HG02885 (cell line): ENCODE measurements around the gene TRA2B.
"Not testable (repeated sequence)": the region's sequence is repeated elsewhere in the genome, so short reads cannot be mapped to it uniquely, and the experiment has no call there.

Source experiments
- ATAC-seq: cut with Tn5 transposase; IDR thresholded peaks from one replicate; pipeline ENCODE4 v1.9.1; 2021; ENCODE audit warnings: mild to moderate bottlenecking; ENCODE audit not compliant: unreplicated experiment, poor library complexity

The TRA2B gene

DNA sequence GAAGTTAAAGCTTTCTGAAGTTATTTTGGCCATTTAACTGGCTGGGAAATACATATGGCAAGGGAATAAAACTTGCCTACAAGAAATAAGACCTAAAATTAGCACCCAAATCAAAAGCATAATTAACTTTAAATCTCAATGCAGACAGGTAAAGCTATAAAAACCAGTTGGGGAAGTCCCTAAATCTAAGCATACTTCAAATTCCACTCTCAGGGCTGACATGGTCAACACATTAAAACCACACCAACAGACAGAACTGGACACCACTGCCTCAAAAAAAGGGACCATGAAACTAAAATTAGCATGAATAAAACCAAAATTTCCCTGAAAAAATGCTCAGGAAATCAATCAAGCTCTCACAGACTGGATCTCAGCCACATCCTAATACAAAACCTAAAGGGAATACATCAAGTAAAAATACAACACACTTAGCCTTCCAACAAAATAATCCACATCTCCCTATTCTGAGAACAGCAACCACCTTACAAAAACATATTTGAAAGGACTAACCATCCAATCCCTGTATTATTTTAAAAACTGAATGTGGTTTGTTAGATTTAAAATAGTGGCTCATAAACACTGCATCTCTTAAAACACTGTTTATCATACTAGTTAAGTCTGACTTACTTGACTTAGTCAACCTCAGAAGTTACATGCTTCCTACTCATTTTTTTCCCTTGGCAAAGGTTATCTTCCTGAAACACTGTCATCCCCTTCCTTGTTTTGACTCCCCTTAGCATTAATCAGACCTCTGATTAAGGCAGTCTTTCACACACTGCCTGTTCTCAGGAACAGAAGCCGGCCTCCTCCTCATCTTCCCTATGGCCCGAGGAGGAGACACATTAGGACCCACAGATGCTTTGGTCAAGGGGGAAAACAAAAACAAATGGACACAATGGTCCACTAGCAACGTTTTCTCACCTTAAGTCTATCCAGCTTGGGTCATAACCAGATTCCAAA, 8.3 kb downstream of the TRA2B start:
- no peak for ATAC-seq

DNA sequence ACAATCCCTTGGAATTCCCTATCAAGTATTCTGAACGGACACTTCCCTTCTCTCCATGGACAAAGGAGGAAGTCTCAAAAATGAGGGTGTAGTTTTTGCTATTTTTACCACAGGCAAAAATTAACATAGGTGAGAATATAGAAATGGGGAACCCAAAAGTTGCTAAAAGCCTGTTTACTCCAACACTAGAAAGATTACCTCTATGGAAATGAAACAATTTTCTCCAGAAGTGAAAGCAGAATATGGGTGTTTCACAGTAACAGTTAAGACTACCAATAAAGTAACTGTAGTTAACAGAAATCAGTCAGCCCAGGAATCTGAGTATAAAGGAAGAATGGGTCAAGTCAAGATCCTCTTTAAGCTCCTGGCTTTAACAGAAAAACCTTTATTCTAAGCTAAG, 9.3 kb downstream of the TRA2B start:
- peak; percentile 49 for ATAC-seq

DNA sequence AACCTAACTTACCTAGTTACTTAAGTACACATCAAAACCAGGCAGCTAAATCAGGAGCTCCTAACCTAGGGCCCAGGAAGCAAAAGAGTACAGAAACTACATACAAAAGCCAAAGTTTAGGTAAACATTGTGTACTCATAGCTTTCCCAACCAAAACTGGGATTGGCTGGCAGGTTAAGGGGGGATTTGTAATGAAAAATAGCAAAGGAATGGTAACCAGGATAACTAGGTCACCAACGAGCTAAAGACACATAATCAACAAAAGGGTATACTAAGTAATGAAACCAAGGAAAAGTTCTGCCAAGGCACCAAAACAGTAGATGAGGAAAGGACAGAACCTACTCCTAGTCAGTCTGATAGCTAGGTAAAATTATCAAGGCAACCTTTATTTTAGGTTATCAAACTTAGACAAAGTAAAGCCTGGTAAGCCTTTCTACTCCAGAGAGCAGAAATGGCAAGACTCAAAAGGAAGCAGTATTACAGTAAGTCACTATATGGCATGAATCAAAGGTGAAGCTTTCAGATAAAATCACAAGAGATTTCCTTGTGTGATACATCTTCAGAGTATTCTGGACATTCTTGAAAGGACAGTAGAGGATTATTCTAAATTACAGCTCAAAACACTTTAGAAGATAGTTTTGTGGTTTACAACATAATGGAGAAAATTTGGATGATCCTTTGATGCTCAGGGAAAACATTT, 10.2 kb downstream of the TRA2B start:
- ATAC-seq: no peak

GRCh38 chr3:185926445-185926844, 11.4 kb downstream of the TRA2B start:
- no peak for ATAC-seq

- ATAC-seq: no peak
Observed at GRCh38 chr3:185925353-185925752, 12.5 kb downstream of the TRA2B start.

- ATAC-seq: no peak
Observed at GRCh38 chr3:185924375-185924774, 13.4 kb downstream of the TRA2B start.

GRCh38 chr3:185920184-185920583, 17.6 kb downstream of the TRA2B start:
- ATAC-seq: no peak

GRCh38 chr3:185916042-185916833, 21.6 kb downstream of the TRA2B start:
- no peak for ATAC-seq

DNA sequence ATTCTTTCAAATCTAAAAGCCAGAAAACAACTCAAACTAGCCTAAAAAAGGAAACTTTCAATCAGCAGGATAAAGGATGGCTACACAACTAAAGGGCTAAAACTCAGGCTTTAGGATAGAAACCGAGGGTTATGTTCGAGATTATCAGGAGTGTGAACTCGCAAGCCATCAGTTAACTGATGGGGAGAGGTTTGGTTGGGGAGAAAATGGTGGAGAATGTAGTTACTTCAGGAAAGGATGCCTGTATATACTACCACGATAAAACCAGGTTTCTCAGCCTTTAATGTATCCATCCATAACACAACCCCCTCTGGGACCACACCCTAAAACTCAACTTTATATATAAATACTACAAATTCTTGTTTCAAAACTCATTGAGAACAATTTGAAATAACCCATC, 22.2 kb downstream of the TRA2B start:
- no peak for ATAC-seq

DNA sequence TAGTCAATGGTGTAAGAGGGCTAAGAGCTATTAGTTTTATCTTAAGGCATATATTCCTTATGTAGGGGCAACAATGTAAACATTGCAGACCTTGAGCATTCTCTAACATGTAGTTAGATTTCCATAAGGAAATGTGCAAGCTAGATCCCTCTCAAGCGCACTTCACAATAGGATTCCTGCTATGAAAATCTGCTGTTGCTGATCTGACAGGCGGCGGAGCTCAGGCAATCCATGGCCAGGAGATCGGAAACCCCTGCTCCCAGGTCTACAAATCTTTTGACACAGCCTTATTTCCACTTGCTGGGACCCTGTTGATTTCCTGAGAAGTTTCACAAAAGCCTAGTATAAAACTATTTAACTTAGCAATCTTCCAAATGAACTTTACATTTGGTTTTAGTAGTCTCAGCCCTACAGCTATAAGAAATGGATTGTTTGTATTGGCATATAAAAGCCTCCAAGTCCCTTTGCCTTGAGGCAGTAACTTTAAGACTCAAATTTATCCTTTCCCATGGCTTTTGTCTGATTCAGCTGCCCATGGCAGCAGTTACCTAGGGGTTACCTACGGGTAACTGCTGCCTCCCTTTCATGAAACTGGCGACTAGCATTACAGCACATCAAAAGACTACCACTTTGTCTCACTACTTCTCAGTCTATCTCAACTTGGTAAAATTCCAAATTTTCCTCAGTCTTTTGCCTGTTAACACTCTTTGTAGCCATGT, 22.7 kb downstream of the TRA2B start:
- ATAC-seq: no peak

DNA sequence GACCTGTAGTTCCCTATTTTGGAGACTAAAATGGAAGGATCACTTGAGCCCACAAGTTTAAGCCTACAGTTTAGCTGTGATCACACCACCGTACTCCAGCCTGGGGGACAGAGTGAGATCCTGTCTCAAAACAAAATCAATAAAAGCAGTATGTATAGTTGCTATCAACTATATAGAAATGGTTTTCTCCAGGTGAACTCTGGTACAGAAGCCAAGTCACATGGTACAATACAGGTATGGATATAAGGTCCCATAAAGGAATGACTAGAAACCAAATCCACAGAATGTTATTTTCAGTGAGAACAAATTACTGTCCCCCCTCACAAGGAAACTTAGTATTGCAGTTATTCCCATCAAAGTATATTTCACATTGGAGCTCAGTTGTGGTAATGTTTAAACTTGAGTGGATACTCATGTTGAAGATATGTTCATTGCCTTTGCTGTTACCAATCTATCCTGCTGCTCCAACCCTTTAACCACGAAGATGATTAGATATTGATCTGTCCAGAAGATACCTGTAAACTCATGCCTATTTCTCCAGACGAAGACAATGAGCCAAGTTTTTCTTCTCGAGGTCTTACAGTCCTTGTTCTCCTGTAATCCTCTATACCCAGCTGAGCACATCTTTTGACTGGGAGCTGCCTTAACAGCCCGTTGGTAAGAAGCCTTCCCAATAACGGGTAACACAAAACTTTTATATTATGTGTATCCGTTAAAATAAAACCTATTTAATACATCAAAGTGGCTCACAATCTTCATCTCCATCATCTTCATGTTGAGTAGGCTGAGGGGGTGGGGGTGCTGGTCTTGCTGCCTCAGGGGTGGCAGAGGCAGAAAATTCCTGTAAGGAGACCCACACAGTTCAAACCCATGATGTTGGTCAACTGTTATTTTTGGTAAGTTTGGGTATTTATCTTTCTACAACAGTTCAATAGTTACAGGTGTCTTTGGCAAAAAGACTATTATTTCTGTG, 24.6 kb downstream of the TRA2B start:
- ATAC-seq: no peak

GRCh38 chr3:185912512-185912911, 25.3 kb downstream of the TRA2B start:
- no peak for ATAC-seq

- not testable (repeated sequence) for ATAC-seq
Observed at GRCh38 chr3:185911076-185911448, 26.8 kb downstream of the TRA2B start.

- ATAC-seq: not testable (repeated sequence)
Observed at GRCh38 chr3:185910322-185911075, 27.3 kb downstream of the TRA2B start.

GRCh38 chr3:185909913-185910312, 27.9 kb downstream of the TRA2B start:
- ATAC-seq: not testable (repeated sequence)

DNA sequence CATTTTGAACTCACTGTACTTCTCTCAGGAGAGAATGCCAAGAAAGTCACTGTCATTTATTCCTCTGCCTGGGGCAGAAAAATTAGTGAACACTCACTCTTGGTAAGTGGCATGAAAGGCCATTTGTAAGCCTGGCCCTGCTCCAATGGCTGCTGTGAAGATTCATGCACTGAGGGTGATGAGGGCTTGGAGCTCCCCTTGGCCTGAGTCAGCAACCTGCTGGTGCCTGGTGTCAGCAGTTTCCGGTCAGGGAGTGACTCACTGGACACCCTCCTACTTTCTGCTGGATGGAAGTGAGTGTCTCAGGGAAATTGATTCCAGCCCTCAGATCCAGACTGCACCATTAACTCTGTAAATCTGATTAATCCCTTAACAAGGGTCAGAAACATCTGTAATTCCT, 37.6 kb downstream of the TRA2B start:
- ATAC-seq: no peak

GRCh38 chr3:185896636-185897035, 41.2 kb downstream of the TRA2B start:
- ATAC-seq: no peak

DNA sequence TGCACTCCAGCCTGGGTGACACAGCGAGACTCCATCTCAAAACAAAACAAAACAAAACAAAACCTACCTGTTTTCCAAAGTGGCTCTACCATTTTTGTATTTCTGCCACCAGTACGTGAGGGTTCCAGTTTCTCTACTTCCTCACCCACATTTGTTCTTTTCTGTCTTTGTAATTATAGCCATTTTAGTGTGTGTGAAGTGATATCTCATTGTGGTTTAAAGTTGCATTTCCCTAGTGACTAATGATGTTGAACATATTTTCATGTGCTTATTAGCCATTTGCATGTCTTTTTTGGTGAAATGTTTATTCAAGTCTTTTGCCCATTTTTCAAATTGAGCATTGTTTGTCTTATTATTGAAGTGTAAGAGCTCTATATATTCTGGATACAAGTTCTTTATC, 50.7 kb downstream of the TRA2B start:
- ATAC-seq: no peak
